Transverse colon (tissue), 4 donors: Measurements from ENCODE around the gene TICRR.

Experiments
- POLR2A ChIP-seq: fragments of 450-650 bp; IDR thresholded peaks from one replicate; pipeline ENCODE4 v1.6.1; 2016; ENCODE audit warnings: antibody characterized with exemption, mild to moderate bottlenecking, moderate library complexity
- POLR2AphosphoS5 ChIP-seq, 3 donors: sonication (generic); formaldehyde crosslinking; IDR thresholded peaks; one replicate each; pipeline ENCODE4 v1.6.1; 2016; ENCODE audit warnings: antibody characterized with exemption in 3 of 3
- TF ChIP-seq, protein P1 (sequence below), 5 experiments: fragments of 200-600 bp in 3 of 5; fragments of 450-650 bp in 2 of 5; sonication (generic) in 3 of 5; IDR thresholded peaks; 1 replicate in 2 of 5; 2 replicates in 3 of 5; pipeline ENCODE4 v1.5.1; 2016 to 2017; ENCODE audit warnings: antibody characterized with exemption in 5 of 5, inconsistent platforms in 3 of 5, mild to moderate bottlenecking in 2 of 5, moderate library complexity in 1 of 5

DNA sequence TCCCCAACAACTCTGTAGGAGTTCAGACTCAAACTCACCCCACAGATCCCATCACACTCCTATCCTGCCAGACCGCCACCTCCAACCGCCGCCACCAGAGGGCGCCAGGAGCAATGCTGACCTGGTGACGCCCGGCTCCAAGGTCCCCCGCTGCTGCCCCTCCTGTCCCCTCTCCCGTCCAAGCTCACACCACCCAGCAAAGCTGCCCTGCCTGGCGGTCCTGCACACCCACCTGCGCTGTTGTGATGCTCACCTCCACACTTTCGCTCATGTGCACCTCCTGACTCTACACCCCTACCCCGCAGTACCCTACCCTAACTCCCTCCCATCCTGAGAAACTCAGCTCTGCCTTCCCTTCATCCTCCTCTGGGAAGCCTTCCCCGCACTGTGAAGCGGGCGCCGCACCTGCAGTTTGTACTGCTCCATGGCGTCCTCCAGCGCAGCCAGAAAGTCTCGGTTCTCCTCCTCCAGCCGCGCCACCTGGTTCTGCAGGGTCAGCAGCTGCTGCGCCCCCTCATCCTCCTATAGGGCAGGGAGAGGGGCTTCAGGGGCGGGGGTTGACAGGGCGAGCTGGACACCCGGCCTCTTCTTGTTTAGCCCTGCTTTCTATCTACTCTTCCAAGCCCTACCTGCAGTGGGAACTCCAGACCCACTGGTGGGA, 72.1 kb downstream of the TICRR start:
- TF ChIP-seq, protein P1, sequence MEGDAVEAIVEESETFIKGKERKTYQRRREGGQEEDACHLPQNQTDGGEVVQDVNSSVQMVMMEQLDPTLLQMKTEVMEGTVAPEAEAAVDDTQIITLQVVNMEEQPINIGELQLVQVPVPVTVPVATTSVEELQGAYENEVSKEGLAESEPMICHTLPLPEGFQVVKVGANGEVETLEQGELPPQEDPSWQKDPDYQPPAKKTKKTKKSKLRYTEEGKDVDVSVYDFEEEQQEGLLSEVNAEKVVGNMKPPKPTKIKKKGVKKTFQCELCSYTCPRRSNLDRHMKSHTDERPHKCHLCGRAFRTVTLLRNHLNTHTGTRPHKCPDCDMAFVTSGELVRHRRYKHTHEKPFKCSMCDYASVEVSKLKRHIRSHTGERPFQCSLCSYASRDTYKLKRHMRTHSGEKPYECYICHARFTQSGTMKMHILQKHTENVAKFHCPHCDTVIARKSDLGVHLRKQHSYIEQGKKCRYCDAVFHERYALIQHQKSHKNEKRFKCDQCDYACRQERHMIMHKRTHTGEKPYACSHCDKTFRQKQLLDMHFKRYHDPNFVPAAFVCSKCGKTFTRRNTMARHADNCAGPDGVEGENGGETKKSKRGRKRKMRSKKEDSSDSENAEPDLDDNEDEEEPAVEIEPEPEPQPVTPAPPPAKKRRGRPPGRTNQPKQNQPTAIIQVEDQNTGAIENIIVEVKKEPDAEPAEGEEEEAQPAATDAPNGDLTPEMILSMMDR (IDR thresholded peaks at IDR 0.05) = peak; percentile 80 to 90 (median 88)
- TF ChIP-seq POLR2A (no peak), POLR2AphosphoS5 (IDR thresholded peaks at IDR 0.05) (no peak)
